Fibroblast of mammary gland (primary cell): ENCODE data around the gene KIF6.
A peak's percentile ranks its signal among the peaks of the same experiment; 100 is the strongest.

Experiments
- DNase-seq: peaks from one replicate; pipeline ENCODE4 v3.0.0-alpha.2; 2010; ENCODE audit warnings: low read depth
- H3K4me3 ChIP-seq: 2 replicates; pipeline ENCODE4 v1.5.1; 2011; ENCODE audit warnings: low read depth, mild to moderate bottlenecking, low read length, moderate library complexity; ENCODE audit not compliant: control insufficient read depth
- CTCF ChIP-seq: conservative IDR thresholded peaks from 2 replicates; pipeline ENCODE4 v1.5.1; 2011; ENCODE audit warnings: low read depth, low read length, inconsistent platforms; ENCODE audit not compliant: control insufficient read depth, insufficient read depth

KIF6 gene

GRCh38 chr6:39314273-39314795, 410.9 kb downstream of the KIF6 start, which contains the start of gene KCNK17:
Gene KCNK17, minus strand, starts transcription at chr6:39314419. Its CDS starts 99 bp downstream, at chr6:39314320.
- no peak for TF ChIP-seq CTCF
- no peak within 1 kb of the TSS for H3K4me3 ChIP-seq
- DNase-seq: no peak

- DNase-seq: no peak
- no peak overlapping the region for H3K4me3 ChIP-seq
- no peak for TF ChIP-seq CTCF
These were observed 411.5 kb downstream of the KIF6 start for GRCh38 chr6:39313526-39314272.

GRCh38 chr6:39312912-39313525, 412.2 kb downstream of the KIF6 start:
- no peak for DNase-seq
- no peak overlapping the region for H3K4me3 ChIP-seq
- TF ChIP-seq CTCF: no peak

GRCh38 chr6:39310542-39310941, 414.7 kb downstream of the KIF6 start:
- DNase-seq: no peak
- no peak overlapping the region for H3K4me3 ChIP-seq
- no peak for TF ChIP-seq CTCF

- TF ChIP-seq CTCF: peak; percentile 85
- peak; percentile 66 for DNase-seq
- H3K4me3 ChIP-seq: no peak overlapping the region
These were observed 415.2 kb downstream of the KIF6 start for GRCh38 chr6:39309942-39310531.

- TF ChIP-seq CTCF: no peak
These were observed 417.7 kb downstream of the KIF6 start for GRCh38 chr6:39307462-39307861.

More at GRCh38 chr6:39307462-39307861, 417.7 kb downstream of the KIF6 start:
- no peak overlapping the region for H3K4me3 ChIP-seq
- no peak for DNase-seq
